Astrocyte of the cerebellum (primary cell): ENCODE measurements around the gene ESRRA.

Experiments used
- DNase-seq: peaks from one replicate; pipeline ENCODE4 v3.0.0-alpha.2; 2011; ENCODE audit warnings: low read depth
- H3K4me3 ChIP-seq: 2 replicates; pipeline ENCODE4 v1.5.1; 2011; ENCODE audit warnings: mild to moderate bottlenecking, low read depth, low read length, moderate library complexity
- in situ Hi-C: cut with HindIII; loops from 2 replicates; pipeline ENCODE4 v1.10.0; 2017; ENCODE audit warnings: low sequenced_read_pairs
- TF ChIP-seq, protein P1 (sequence below): IDR thresholded peaks from 2 replicates; pipeline ENCODE4 v1.5.1; 2012; ENCODE audit warnings: low read length, low read depth, moderate library complexity, mild to moderate bottlenecking; ENCODE audit errors: missing control alignments

Gene ESRRA

DNA sequence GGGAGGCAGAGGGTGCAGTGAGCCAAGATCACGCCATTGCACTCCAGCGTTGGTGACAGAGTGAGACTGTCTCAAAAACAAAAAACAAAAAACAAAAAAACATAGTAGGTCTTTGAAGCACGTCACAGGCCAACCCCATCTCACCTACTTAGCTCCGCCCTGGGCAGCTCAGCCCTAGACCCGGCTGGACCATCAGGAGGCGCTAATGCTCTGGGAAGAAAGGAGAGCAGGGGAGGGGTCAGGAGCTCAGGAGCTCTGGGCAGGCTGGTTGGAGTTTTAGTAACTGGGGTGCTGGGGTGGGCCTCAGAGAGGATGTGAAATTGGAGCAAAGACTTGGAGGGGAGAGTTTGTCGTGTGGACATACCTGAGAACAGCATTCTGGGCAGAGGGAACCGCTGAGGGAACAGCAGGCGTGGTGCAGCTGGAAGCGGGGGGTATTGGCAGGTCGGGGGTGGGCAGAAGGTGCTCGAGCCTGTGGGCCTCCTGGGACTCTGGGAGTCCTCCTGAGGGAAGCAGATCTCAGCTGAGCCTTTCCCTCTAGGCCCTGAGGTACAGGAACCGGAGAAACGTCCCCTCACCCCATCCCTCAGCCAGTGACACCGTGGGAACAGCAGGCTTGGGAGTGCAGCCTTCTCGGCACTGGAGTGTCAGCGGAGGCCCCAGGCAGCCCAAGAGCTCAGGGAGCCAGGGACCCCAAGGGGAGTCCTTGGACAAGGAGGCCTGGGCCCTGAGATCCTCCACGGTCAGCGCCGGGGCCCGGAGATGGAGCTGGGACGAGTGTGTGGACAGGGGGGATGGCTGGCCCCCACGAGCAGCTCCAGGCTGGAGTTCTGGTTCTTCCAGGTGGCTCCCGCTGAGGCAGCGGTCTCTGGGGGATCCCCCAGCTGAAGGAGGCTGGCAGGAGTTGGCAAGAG lies 51.4 kb downstream of the ESRRA start:
- TF ChIP-seq, protein P1, sequence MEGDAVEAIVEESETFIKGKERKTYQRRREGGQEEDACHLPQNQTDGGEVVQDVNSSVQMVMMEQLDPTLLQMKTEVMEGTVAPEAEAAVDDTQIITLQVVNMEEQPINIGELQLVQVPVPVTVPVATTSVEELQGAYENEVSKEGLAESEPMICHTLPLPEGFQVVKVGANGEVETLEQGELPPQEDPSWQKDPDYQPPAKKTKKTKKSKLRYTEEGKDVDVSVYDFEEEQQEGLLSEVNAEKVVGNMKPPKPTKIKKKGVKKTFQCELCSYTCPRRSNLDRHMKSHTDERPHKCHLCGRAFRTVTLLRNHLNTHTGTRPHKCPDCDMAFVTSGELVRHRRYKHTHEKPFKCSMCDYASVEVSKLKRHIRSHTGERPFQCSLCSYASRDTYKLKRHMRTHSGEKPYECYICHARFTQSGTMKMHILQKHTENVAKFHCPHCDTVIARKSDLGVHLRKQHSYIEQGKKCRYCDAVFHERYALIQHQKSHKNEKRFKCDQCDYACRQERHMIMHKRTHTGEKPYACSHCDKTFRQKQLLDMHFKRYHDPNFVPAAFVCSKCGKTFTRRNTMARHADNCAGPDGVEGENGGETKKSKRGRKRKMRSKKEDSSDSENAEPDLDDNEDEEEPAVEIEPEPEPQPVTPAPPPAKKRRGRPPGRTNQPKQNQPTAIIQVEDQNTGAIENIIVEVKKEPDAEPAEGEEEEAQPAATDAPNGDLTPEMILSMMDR = peak; percentile 58
- in situ Hi-C loops = no loop called here
- no peak for DNase-seq
- no peak overlapping the region for H3K4me3 ChIP-seq

DNA sequence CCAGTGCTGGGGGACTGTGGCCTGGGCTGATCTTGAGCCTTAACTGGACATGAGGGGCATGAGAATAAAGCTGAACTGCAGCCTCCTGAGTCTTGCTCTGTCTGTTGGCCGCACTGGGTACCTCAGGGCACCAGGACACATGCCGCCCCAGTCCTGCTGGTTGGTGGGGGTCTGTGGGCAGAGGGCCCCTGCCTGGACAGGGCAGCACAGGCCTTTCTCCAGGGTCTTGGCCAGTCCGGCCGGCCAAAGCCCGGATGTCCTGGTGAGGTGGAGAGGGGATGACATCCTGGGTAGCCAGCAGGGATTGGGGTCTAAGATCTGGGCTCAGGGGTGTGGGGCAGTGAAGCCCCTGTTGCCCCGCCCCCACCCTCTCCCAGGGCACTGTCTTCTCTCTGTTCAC lies 52.1 kb downstream of the ESRRA start:
- TF ChIP-seq, protein P1 = no peak
- no peak overlapping the region for H3K4me3 ChIP-seq
- in situ Hi-C loops = no loop called here
- DNase-seq = no peak

DNA sequence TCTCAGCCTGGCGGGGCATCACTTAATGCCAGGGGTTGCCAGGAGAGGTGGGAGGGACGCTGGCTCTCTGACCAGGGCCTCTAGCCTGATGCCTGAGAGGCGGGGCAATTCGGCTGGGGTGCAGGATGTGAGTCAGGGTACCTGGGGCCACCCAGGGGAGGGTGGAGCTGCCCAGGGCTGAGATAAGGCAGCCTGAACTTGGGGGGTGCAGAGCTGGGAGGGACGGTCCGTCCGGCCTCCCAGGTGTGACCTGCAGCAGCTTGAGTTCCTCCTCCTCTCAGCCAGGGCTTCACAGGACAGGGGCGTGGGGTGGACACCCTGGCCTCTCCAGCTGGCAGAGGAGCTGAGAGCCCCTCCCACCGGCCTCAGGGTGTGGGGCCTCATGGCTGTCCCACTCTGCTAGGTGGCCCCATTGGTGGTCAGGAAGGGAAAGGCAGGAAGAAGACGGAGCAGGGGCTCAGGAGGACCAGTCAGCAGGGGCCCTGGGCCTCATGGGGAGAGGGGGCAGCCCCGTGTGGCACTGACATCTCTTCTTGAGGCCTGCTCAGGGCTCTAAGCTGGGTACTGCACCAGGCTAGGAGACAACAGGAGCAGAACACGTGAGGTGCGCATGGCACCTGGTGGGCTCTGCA lies 52.7 kb downstream of the ESRRA start:
- no peak for DNase-seq
- peak overlapping the region; percentile 82 for H3K4me3 ChIP-seq
- TF ChIP-seq, protein P1 = no peak
- in situ Hi-C loops = no loop called here

DNA sequence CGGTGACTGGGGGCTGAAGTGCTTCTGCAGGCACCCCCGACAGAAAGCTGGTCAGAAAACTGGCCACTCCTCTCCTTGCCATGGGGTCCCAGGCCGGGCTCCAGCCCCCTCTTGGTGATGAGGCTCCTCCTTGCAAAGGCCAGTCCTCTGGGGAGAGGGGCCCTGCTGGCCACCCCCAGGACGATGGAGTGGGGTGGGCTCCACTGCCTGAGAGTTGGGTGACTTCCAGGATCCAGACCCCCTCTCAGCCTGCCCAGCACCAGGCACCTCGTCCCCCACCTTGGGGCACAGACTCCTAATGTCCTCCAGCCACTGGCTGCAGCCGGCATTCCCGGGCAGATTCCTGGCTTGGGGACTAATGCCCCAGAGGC lies 53.2 kb downstream of the ESRRA start:
- in situ Hi-C loops = no loop called here

DNA sequence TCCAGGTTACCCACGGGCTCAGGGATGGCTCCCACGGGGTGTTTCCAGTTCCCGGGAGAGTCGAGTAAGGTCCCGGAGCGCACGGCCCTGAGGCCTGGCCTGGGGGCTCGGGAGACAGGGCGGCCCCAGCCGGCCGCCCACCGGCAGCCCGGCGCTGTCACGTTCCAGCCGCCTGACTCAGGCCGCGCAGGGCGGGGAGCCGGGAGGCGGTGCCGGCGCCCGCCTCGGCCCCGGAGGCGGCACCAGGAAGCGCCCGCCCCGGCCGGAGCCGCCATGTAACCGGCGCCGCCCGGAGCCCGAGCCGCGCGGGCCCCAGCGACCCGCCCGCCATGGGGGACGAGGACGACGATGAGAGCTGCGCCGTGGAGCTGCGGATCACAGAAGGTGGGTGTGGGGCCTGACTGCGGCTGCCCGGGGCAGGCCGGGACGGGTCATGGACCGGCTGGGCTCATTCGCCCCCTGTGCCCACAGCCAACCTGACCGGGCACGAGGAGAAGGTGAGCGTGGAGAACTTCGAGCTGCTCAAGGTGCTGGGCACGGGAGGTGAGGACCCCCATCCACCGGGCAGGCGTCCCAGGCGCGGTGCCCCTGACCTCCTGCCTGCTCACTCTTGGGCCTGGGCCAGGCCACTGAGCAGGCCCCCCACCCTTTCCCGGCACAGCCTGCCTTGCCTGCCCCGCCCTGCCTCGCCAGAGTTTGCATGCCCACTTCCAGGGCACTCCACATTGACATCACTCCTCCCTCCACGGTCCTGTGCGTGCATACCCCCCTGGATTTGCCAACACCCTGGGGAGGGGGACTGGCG lies 53.8 kb downstream of the ESRRA start, which contains the start of gene RPS6KA4:
TSS of gene RPS6KA4 (plus strand) at position 256 of the 805 bp plus-strand sequence. CDS start at position 330, 74 bp downstream.
- TF ChIP-seq, protein P1 = no peak
- in situ Hi-C loops = no loop called here
- no peak for DNase-seq
- peak within 1 kb of the TSS; percentile 82 for H3K4me3 ChIP-seq

More for the DNA sequence above, 53.2 kb downstream of the ESRRA start:
- H3K4me3 ChIP-seq = peak overlapping the region; percentile 82
- no peak for DNase-seq
- TF ChIP-seq, protein P1 = no peak
